ENCODE measurements around the gene C19orf53. TPM values are rescaled to one million over a fixed set of nuclear protein-coding genes. Genes with fewer than 3 reads are reported as not detected.
A peak's percentile ranks its signal among the peaks of the same experiment; 100 is the strongest.

C19orf53 gene
- total RNA-seq, 6 donors from 2014 or later, result 9.4 to 158 (median 96.5) TPM

DNA sequence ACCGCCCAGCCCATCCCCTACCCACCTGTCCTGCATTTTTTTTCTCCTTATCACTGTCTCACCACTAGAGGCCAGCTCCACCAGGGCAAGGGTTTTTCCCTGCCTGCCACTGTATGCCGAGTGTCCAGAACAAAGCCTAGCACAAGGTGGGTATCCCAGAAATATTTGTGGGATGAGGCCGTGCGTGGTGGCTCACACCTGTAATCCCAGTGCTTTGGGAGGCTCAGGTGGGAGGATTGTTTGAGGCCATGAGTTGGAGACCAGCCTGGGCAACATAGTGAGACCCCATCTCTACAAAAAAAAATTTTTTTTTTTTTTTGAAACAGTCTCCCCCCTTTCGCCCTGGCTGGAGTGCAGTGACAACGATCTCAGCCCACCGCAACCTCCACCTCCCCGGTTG is 12.8 kb upstream of the C19orf53 start:
- H3K27me3 ChIP-seq, result no peaks in the 10 kb centered on the region
- no peak overlapping the region for H3K27ac ChIP-seq
- peaks cover 18 to 70% (median 58%) of the 10 kb centered on the region in 4 donors for H3K36me3 ChIP-seq
- no peaks in the 10 kb centered on the region for H3K9me3 ChIP-seq
- peaks cover 7 to 23% (median 18%) of the 10 kb centered on the region in 4 donors for H3K4me1 ChIP-seq
- TF ChIP-seq EP300 (IDR thresholded peaks at IDR 0.05) (no peak), POLR2AphosphoS5 (IDR thresholded peaks at IDR 0.05) (no peak), POLR2A (IDR thresholded peaks at IDR 0.05) (no peak)
- ATAC-seq (ENCODE audit: low FRiP score in 2 of 2), result no peak
- no peak overlapping the region for H3K4me3 ChIP-seq
- DNase-seq, result no peak
- 89 to 90% methylated on average over 8 of the region's 8 CpGs for WGBS, 2 donors

DNA sequence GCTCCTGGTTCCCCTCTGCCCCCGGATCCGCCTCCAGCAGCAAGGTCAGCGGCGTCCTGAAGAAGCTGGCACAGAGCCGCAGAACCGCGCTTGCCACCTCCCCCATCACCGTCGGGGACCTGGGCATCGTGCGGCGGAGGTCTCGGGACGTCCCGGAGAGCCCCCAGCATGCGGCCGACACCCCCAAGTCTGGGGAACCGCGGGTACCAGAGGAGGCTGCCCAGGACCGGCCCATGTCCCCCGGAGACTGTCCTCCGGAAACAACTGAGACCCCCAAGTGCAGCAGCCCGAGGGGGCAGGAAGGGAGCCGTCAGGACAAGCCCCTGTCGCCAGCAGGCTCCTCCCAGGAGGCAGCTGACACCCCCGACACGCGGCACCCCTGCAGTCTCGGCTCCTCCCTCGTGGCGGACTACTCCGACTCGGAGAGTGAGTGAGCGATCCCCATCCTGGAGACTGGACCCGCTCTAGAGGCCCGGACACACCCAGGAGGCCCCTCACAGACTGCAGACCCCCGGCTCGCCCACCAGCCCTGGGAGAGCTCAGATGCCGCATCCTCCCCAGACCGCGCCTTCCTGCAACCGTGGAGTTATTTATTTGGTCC is 11.5 kb upstream of the C19orf53 start:
- no peaks in the 10 kb centered on the region for H3K27me3 ChIP-seq
- DNase-seq (peak in 1 of 2 donors; percentile 77), ATAC-seq (ENCODE audit: low FRiP score in 2 of 2) (no peak)
- 89 to 92% methylated on average over 13 to 29 of the region's 42 CpGs for WGBS, 2 donors
- no peak overlapping the region for H3K4me3 ChIP-seq
- peaks cover 9 to 57% (median 45%) of the 10 kb centered on the region in 4 donors for H3K36me3 ChIP-seq
- no peak overlapping the region for H3K27ac ChIP-seq
- H3K4me1 ChIP-seq, result peaks cover 7 to 24% (median 18%) of the 10 kb centered on the region in 4 donors
- no peak for TF ChIP-seq EP300 (IDR thresholded peaks at IDR 0.05)
- no peaks in the 10 kb centered on the region for H3K9me3 ChIP-seq

GRCh38 chr19:13763265-13763664 is 11.0 kb upstream of the C19orf53 start:
- H3K4me1 ChIP-seq, result peaks cover 7 to 24% (median 18%) of the 10 kb centered on the region in 4 donors
- no peak for TF ChIP-seq EP300 (IDR thresholded peaks at IDR 0.05)
- TF ChIP-seq POLR2A (IDR thresholded peaks at IDR 0.05), result no peak
- TF ChIP-seq POLR2AphosphoS5 (IDR thresholded peaks at IDR 0.05), result no peak
- no peak overlapping the region for H3K27ac ChIP-seq
- 89 to 91% methylated on average over 3 of the region's 3 CpGs for WGBS, 2 donors
- ATAC-seq (ENCODE audit: low FRiP score in 2 of 2) (no peak), DNase-seq (no peak)
- H3K9me3 ChIP-seq, result no peaks in the 10 kb centered on the region
- peaks cover 7 to 56% (median 42%) of the 10 kb centered on the region in 4 donors for H3K36me3 ChIP-seq
- H3K27me3 ChIP-seq, result no peaks in the 10 kb centered on the region
- H3K4me3 ChIP-seq, result no peak overlapping the region

- TF ChIP-seq POLR2AphosphoS5 (IDR thresholded peaks at IDR 0.05), result peak in 1 of 2 donors; percentile 47
- TF ChIP-seq, protein P1, sequence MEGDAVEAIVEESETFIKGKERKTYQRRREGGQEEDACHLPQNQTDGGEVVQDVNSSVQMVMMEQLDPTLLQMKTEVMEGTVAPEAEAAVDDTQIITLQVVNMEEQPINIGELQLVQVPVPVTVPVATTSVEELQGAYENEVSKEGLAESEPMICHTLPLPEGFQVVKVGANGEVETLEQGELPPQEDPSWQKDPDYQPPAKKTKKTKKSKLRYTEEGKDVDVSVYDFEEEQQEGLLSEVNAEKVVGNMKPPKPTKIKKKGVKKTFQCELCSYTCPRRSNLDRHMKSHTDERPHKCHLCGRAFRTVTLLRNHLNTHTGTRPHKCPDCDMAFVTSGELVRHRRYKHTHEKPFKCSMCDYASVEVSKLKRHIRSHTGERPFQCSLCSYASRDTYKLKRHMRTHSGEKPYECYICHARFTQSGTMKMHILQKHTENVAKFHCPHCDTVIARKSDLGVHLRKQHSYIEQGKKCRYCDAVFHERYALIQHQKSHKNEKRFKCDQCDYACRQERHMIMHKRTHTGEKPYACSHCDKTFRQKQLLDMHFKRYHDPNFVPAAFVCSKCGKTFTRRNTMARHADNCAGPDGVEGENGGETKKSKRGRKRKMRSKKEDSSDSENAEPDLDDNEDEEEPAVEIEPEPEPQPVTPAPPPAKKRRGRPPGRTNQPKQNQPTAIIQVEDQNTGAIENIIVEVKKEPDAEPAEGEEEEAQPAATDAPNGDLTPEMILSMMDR (IDR thresholded peaks at IDR 0.05), result no peak
- TF ChIP-seq POLR2A (IDR thresholded peaks at IDR 0.05), result peak in 1 of 4 donors; percentile 60
- Histone ChIP-seq H3K4me1 (peaks cover 7 to 24% (median 18%) of the 10 kb centered on the region in 4 donors), H3K9me3 (no peaks in the 10 kb centered on the region), H3K36me3 (peaks cover 10 to 56% (median 43%) of the 10 kb centered on the region in 4 donors), H3K27ac (peak within 1 kb of the TSS; percentile 66 to 80 (median 79)), H3K27me3 (no peaks in the 10 kb centered on the region), H3K4me3 (peak within 1 kb of the TSS; percentile 68 to 94 (median 92))
- ATAC-seq (ENCODE audit: low FRiP score in 2 of 2), result peak; percentile 78 to 94
- WGBS, 2 donors, result 27 to 35% methylated on average over 5 to 36 of the region's 67 CpGs
- peak; percentile 69 to 96 for DNase-seq
Measured at GRCh38 chr19:13764101-13764807, 10.0 kb upstream of the C19orf53 start, which contains the start of gene MRI1. Gene MRI1, plus strand, starts transcription at chr19:13764522. Its CDS starts 67 bp downstream, at chr19:13764589.

DNA sequence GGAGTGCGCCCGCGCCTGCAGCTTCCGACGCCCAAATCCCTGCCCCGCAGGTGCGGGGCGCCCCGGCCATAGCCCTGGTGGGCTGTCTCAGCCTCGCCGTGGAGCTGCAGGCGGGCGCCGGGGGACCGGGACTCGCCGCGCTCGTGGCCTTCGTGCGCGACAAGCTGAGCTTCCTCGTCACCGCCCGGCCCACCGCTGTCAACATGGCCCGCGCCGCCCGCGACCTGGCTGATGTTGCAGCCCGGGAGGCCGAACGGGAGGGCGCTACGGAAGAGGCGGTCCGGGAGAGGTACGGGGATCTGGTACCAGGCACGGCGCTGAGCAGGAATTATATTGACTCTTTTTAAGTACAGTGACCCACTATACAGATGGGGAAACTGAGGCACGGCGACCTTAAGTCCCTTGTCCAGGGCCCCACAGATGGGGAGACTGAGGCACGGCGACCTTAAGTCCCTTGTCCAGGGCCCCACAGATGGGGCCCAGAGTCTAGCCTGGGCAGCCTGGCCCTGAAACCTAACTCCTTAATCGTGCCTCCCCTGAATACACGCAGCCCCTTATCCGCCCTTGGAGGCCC is 9.3 kb upstream of the C19orf53 start:
- ATAC-seq (ENCODE audit: low FRiP score in 2 of 2), result peak in 1 of 2 donors; percentile 46
- WGBS, 2 donors, result 5 to 6% methylated on average over 7 to 11 of the region's 48 CpGs

More for the DNA sequence above, 9.3 kb upstream of the C19orf53 start:
- Histone ChIP-seq H3K4me3 (peak overlapping the region; percentile 68 to 94 (median 92)), H3K27me3 (no peaks in the 10 kb centered on the region), H3K9me3 (no peaks in the 10 kb centered on the region), H3K36me3 (peaks cover 13 to 56% (median 46%) of the 10 kb centered on the region in 4 donors), H3K4me1 (peaks cover 7 to 24% (median 18%) of the 10 kb centered on the region in 4 donors), H3K27ac (peak overlapping the region; percentile 66 to 80 (median 79))
- no peak for TF ChIP-seq POLR2AphosphoS5 (IDR thresholded peaks at IDR 0.05)
- TF ChIP-seq, protein P1 (IDR thresholded peaks at IDR 0.05), result no peak
- TF ChIP-seq POLR2A (IDR thresholded peaks at IDR 0.05), result no peak
- no peak for TF ChIP-seq EP300 (IDR thresholded peaks at IDR 0.05)
- DNase-seq, result peak; percentile 31 to 91
